SU-DHL-6 (cell line): Measurements from ENCODE around the gene RBP3.

ENCODE experiments used
- EZH2phosphoT487 ChIP-seq: fragments of 200-600 bp; sonication (generic), shearing (Covaris generic); conservative IDR thresholded peaks from 2 replicates; pipeline ENCODE4 v1.6.1; 2018; ENCODE audit warnings: mild to moderate bottlenecking, antibody characterized with exemption, low read length, moderate library complexity, mixed read lengths
- TF ChIP-seq, protein P1 (sequence below): fragments of 200-600 bp; sonication (generic); IDR thresholded peaks from one replicate; pipeline ENCODE4 v1.5.1; 2017; ENCODE audit warnings: antibody characterized with exemption, mild to moderate bottlenecking, low read length, moderate library complexity; ENCODE audit not compliant: insufficient read depth, poor library complexity, severe bottlenecking

DNA sequence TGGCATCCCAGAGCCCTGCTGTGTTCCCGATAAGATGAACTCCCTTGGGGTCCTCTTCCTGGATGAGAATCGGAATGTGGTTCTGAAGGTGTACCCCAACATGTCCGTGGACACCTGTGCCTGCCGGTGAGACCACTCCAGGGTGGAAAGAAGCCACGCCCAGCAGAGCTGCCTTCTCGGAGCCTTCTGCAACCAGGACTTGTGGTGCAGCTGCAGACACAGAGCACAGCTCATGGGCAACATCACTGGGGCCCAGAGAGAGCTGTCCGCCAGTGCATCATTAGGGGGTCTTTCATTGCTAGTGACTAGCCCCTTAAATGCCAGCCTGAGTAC lies 35.5 kb upstream of the RBP3 start:
- TF ChIP-seq, protein P1, sequence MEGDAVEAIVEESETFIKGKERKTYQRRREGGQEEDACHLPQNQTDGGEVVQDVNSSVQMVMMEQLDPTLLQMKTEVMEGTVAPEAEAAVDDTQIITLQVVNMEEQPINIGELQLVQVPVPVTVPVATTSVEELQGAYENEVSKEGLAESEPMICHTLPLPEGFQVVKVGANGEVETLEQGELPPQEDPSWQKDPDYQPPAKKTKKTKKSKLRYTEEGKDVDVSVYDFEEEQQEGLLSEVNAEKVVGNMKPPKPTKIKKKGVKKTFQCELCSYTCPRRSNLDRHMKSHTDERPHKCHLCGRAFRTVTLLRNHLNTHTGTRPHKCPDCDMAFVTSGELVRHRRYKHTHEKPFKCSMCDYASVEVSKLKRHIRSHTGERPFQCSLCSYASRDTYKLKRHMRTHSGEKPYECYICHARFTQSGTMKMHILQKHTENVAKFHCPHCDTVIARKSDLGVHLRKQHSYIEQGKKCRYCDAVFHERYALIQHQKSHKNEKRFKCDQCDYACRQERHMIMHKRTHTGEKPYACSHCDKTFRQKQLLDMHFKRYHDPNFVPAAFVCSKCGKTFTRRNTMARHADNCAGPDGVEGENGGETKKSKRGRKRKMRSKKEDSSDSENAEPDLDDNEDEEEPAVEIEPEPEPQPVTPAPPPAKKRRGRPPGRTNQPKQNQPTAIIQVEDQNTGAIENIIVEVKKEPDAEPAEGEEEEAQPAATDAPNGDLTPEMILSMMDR: no peak
- no peak for TF ChIP-seq EZH2phosphoT487
